ENCODE results near the gene TCF4. TPM values are rescaled to one million over a fixed set of nuclear protein-coding genes. Genes with fewer than 3 reads are reported as not detected.

TCF4 gene
- polyA plus RNA-seq, 1 donor (not counting 4 experiments of a cell fraction or from before 2014, with no cell fraction given): 9.7 TPM

GRCh38 chr18:55504808-55505207 is 83.2 kb downstream of the TCF4 start:
- no peaks in the 10 kb centered on the region for H4K20me1 ChIP-seq (ENCODE audit: control insufficient read depth, extremely low read depth, insufficient read depth, low read length)
- H3K4me1 ChIP-seq (ENCODE audit: control insufficient read depth, extremely low read depth, insufficient read depth, low read length): peaks cover 12% of the 10 kb centered on the region
- H2AFZ ChIP-seq (ENCODE audit: control insufficient read depth, low read length): no peak overlapping the region
- FAIRE-seq: no peak
- no peak for TF ChIP-seq EZH2 (IDR thresholded peaks at IDR 0.05; ENCODE audit: low read length)
- TF ChIP-seq, protein P1, sequence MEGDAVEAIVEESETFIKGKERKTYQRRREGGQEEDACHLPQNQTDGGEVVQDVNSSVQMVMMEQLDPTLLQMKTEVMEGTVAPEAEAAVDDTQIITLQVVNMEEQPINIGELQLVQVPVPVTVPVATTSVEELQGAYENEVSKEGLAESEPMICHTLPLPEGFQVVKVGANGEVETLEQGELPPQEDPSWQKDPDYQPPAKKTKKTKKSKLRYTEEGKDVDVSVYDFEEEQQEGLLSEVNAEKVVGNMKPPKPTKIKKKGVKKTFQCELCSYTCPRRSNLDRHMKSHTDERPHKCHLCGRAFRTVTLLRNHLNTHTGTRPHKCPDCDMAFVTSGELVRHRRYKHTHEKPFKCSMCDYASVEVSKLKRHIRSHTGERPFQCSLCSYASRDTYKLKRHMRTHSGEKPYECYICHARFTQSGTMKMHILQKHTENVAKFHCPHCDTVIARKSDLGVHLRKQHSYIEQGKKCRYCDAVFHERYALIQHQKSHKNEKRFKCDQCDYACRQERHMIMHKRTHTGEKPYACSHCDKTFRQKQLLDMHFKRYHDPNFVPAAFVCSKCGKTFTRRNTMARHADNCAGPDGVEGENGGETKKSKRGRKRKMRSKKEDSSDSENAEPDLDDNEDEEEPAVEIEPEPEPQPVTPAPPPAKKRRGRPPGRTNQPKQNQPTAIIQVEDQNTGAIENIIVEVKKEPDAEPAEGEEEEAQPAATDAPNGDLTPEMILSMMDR (optimal IDR thresholded peaks at IDR 0.05 in 1 of 3, IDR thresholded peaks at IDR 0.05 in 1 of 3, conservative IDR thresholded peaks at IDR 0.05 in 1 of 3; ENCODE audit: extremely low read depth in 1 of 3, insufficient read depth in 2 of 3, low read length in 3 of 3): no peak
- H3K36me3 ChIP-seq (ENCODE audit: control insufficient read depth in 2 of 2, extremely low read depth in 1 of 2, insufficient read depth in 2 of 2, low read length in 2 of 2): no peaks in the 10 kb centered on the region
- H3K79me2 ChIP-seq (ENCODE audit: control insufficient read depth, insufficient read depth, low read length): no peaks in the 10 kb centered on the region
- no peak overlapping the region for H3K9ac ChIP-seq (ENCODE audit: control insufficient read depth, extremely low read depth, insufficient read depth, low read length)
- H3K9me3 ChIP-seq (ENCODE audit: control insufficient read depth, low read depth, low read length): no peaks in the 10 kb centered on the region
- dilution Hi-C loops (cut with MboI; ENCODE audit: extremely low pct_ligation_motif_present, low sequenced_read_pairs): no loop called here
- no peak for DNase-seq (ENCODE audit: low read depth, low spot score)
- no peaks in the 10 kb centered on the region for H3K27me3 ChIP-seq (ENCODE audit: control insufficient read depth, extremely low read depth, insufficient read depth, low read length)
- H3K4me2 ChIP-seq (ENCODE audit: control insufficient read depth, extremely low read depth, insufficient read depth, low read depth, low read length): no peak overlapping the region
- H3K4me3 ChIP-seq (ENCODE audit: control insufficient read depth in 2 of 3, extremely low read depth in 1 of 3, insufficient read depth in 2 of 3, low read depth in 1 of 3, low read length in 3 of 3): no peak overlapping the region
- H3K27ac ChIP-seq (ENCODE audit: control insufficient read depth, insufficient read depth, low read length): no peak overlapping the region
- no peaks in the 10 kb centered on the region for H3K9me1 ChIP-seq (ENCODE audit: control insufficient read depth, extremely low read depth, insufficient read depth, low read length)

DNA sequence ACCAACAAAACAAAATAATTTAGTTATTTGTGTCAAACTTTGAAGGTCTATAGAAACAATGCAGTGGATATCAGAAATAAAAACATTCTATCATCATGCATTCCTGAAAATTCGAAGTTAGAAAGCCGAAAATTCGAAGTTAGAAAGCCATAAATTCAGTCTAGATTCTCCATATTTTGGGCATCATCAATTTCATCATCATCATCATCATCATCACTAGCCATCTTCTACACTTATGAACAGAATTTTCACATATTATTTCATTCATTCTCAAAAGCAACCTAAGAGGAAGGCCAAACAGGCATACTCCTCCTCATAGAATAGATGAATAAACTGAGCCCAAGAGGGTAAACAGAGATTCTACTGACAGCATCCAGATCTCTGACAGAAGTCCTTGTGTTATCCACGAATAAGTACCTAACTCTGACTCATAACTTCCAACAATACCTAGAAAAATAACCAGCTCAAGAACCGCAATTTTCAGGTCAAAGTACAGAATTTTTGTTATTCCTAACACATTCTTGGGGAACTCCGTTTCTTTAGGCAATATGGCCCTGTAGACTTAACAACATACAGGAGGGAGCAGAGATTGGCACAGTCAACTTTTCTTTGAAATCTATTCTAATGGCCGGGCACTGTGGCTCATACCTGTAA is 84.7 kb downstream of the TCF4 start:
- dilution Hi-C loops (cut with MboI; ENCODE audit: extremely low pct_ligation_motif_present, low sequenced_read_pairs): no loop called here
- H3K9ac ChIP-seq (ENCODE audit: control insufficient read depth, extremely low read depth, insufficient read depth, low read length): no peak overlapping the region
- H3K79me2 ChIP-seq (ENCODE audit: control insufficient read depth, insufficient read depth, low read length): no peaks in the 10 kb centered on the region
- peaks cover 9% of the 10 kb centered on the region for H3K4me1 ChIP-seq (ENCODE audit: control insufficient read depth, extremely low read depth, insufficient read depth, low read length)
- H4K20me1 ChIP-seq (ENCODE audit: control insufficient read depth, extremely low read depth, insufficient read depth, low read length): no peaks in the 10 kb centered on the region
- H3K36me3 ChIP-seq (ENCODE audit: control insufficient read depth in 2 of 2, extremely low read depth in 1 of 2, insufficient read depth in 2 of 2, low read length in 2 of 2): no peaks in the 10 kb centered on the region
- no peaks in the 10 kb centered on the region for H3K9me1 ChIP-seq (ENCODE audit: control insufficient read depth, extremely low read depth, insufficient read depth, low read length)
- H3K27ac ChIP-seq (ENCODE audit: control insufficient read depth, insufficient read depth, low read length): no peak overlapping the region
- no peaks in the 10 kb centered on the region for H3K9me3 ChIP-seq (ENCODE audit: control insufficient read depth, low read depth, low read length)
- no peak for DNase-seq (ENCODE audit: low read depth, low spot score)
- no peak for TF ChIP-seq EZH2 (IDR thresholded peaks at IDR 0.05; ENCODE audit: low read length)
- TF ChIP-seq, protein P1 (optimal IDR thresholded peaks at IDR 0.05 in 1 of 3, IDR thresholded peaks at IDR 0.05 in 1 of 3, conservative IDR thresholded peaks at IDR 0.05 in 1 of 3; ENCODE audit: extremely low read depth in 1 of 3, insufficient read depth in 2 of 3, low read length in 3 of 3): no peak
- no peak overlapping the region for H3K4me2 ChIP-seq (ENCODE audit: control insufficient read depth, extremely low read depth, insufficient read depth, low read depth, low read length)
- H3K4me3 ChIP-seq (ENCODE audit: control insufficient read depth in 2 of 3, extremely low read depth in 1 of 3, insufficient read depth in 2 of 3, low read depth in 1 of 3, low read length in 3 of 3): no peak overlapping the region
- no peak overlapping the region for H2AFZ ChIP-seq (ENCODE audit: control insufficient read depth, low read length)
- no peaks in the 10 kb centered on the region for H3K27me3 ChIP-seq (ENCODE audit: control insufficient read depth, extremely low read depth, insufficient read depth, low read length)
- FAIRE-seq: no peak

All from keratinocyte (primary cell).